Fibroblast of the conjunctiva (primary cell): ENCODE results near the gene OR3A3.
"Not testable (repeated sequence)": the region's sequence is repeated elsewhere in the genome, so short reads cannot be mapped to it uniquely, and the experiment has no call there.

Experiments
- DNase-seq: peaks from one replicate; pipeline ENCODE4 v3.0.0-alpha.2; 2010; ENCODE audit warnings: low read depth

OR3A3 gene

GRCh38 chr17:3411070-3411469 is at the start of gene OR3A3:
Gene OR3A3, plus strand, starts transcription at chr17:3411370.
- DNase-seq: no peak

- not testable (repeated sequence) for DNase-seq
Observed at GRCh38 chr17:3371167-3371566, 40.0 kb upstream of the OR3A3 start.

- DNase-seq: no peak
Observed at GRCh38 chr17:3378321-3378720, 32.8 kb upstream of the OR3A3 start.

GRCh38 chr17:3381957-3382356 is 29.2 kb upstream of the OR3A3 start:
- DNase-seq: no peak

- DNase-seq: no peak
Observed at GRCh38 chr17:3385869-3386816, 25.0 kb upstream of the OR3A3 start, which contains the start of gene OR3A2. Gene OR3A2, minus strand, starts transcription at chr17:3386308.

- no peak for DNase-seq
Observed at GRCh38 chr17:3389791-3390190, 21.4 kb upstream of the OR3A3 start.

GRCh38 chr17:3397801-3398200 is 13.4 kb upstream of the OR3A3 start:
- not testable (repeated sequence) for DNase-seq

GRCh38 chr17:3398310-3398709 is 12.9 kb upstream of the OR3A3 start, which contains the start of gene OR1E1:
Gene OR1E1, minus strand, starts transcription at chr17:3398410. Its CDS starts 0 bp downstream, at chr17:3398410.
- DNase-seq: no peak

- no peak for DNase-seq
Observed at GRCh38 chr17:3400055-3400454, 11.1 kb upstream of the OR3A3 start.

GRCh38 chr17:3401786-3402185 is 9.4 kb upstream of the OR3A3 start:
- DNase-seq: no peak

GRCh38 chr17:3403856-3404255 is 7.3 kb upstream of the OR3A3 start:
- not testable (repeated sequence) for DNase-seq

- not testable (repeated sequence) for DNase-seq
Observed at GRCh38 chr17:3412216-3412615, 1.0 kb downstream of the OR3A3 start.

- no peak for DNase-seq
Observed at GRCh38 chr17:3415610-3416009, 4.4 kb downstream of the OR3A3 start.

- no peak for DNase-seq
Observed at GRCh38 chr17:3418222-3418621, 7.1 kb downstream of the OR3A3 start.

GRCh38 chr17:3433215-3433614 is 22.0 kb downstream of the OR3A3 start:
- DNase-seq: not testable (repeated sequence)

GRCh38 chr17:3433741-3434140 is 22.6 kb downstream of the OR3A3 start, which contains the start of gene OR1E2:
Gene OR1E2, minus strand, starts transcription at chr17:3433841. Its CDS starts 0 bp downstream, at chr17:3433841.
- no peak for DNase-seq

GRCh38 chr17:3438368-3438767 is 27.2 kb downstream of the OR3A3 start:
- DNase-seq: no peak

GRCh38 chr17:3440451-3440850 is 29.3 kb downstream of the OR3A3 start:
- DNase-seq: no peak

GRCh38 chr17:3447625-3448024 is 36.5 kb downstream of the OR3A3 start:
- DNase-seq: no peak

- no peak for DNase-seq
Observed at GRCh38 chr17:3448059-3448665, 37.0 kb downstream of the OR3A3 start.

- not testable (repeated sequence) for DNase-seq
Observed at GRCh38 chr17:3466355-3466754, 55.2 kb downstream of the OR3A3 start.

GRCh38 chr17:3469529-3469928 is 58.4 kb downstream of the OR3A3 start:
- no peak for DNase-seq

GRCh38 chr17:3471599-3471998 is 60.4 kb downstream of the OR3A3 start, which contains the start of gene SPATA22:
Gene SPATA22, minus strand, starts transcription at chr17:3471819. Its CDS starts 2,494 bp downstream, at chr17:3469325.
- DNase-seq: no peak
